DMS 273 (cell line): ENCODE measurements around the gene TRPV6.

ENCODE experiments used
- DNase-seq: peaks from one replicate; lab custom pipeline; 2025; ENCODE audit not compliant: unreplicated experiment; lab: John Stamatoyannopoulos, UW

The TRPV6 gene

DNA sequence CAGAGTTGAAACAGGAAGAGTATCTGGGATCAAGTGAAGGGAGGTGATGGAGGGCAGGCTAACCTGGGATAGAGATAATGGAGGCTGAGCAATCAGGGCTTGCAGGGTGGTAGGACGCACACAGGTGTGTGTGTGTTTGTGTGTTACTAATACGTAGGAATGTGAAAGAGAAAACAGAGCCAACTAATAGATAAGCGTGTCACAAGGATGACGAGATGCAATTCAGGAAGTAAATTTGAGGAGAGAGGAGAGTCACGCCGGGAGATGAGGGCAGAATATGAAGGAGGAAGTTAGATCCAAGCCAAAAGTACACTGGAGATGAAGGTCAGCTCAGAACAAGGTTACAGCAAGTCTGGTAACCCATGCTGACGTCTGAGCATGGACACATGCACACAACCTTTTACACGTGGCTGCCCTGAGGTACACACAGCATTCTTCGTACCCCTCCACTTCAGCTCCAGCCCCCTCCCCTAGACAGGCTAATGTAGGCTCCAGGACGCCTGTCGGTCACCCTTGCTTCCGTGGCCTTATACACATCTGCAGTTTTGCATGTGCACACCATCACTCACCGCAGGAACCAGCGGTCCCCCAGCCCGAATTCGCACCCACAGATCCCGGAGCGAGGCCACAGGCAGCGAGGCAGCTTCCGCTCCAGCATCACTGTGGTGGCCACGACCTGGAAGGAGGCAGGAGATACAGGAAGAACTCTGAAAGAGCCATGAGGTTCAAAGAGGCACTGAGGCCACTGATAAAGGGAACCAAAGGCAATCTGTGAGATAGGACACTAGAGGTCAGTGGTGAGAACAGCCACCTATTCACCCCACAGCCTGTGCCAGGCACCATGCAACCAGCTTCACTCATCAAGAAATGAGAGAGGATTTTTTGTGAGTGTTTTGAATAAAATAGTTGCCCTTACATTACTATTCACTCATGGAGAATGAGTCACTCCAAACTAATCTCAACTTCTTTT lies 23.7 kb upstream of the TRPV6 start:
- DNase-seq, result peak; percentile 17

DNA sequence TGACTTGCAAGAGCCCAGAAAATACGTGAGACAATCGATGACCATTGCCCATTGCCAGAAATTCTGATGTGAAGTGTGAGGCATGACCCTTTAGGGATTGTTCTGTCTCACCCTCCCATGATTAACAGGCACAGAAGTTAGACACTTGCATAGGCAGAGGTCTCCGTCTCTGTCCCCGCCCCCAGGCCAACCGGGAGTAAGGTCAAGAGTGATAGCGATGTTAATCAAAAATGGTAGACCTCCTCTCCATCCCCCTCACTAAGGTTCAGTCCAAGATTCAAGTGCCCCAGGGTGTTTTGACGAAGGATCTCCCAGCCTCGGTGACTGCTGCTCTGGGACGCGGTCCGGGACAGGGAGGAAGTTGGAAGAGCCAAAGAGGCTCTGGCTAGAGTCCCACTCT lies 22.7 kb upstream of the TRPV6 start:
- no peak for DNase-seq

DNA sequence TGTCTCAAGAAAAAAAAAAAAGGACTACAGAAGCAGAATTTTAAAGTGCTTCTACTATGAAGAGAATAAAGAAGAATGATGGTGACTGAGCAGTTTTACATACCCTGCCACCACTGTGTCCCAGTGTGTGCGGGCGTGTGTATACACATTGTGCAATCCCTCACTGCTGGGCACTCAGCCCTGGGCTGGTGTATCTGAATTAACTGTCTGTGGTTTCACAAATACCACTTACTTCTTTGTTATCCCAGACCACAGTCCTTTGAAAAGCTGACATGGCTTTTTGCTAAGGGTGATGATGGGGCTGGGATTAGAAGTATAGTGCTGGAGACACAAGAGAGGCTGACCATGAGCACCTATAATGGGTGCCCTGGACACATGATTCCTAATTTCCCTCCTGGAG lies 21.1 kb upstream of the TRPV6 start:
- DNase-seq, result no peak

DNA sequence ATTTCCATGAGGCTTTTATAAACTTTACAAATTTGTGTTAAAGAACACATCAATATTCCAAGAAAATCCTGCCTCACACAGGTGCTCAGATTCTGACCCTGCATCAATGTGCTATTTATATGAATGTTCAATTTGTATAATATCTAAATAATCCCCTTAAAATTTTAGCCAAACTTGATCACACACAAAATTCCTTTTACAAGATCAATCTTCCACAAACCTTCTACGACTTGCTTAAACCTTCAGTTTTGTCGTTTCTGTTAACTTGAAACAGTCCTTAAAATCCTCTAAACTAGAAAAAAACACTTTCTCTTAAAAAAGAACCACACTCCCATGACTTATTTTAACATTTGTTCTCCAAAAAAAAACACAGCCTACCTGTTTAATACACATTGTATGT lies 20.2 kb upstream of the TRPV6 start:
- DNase-seq, result no peak

DNA sequence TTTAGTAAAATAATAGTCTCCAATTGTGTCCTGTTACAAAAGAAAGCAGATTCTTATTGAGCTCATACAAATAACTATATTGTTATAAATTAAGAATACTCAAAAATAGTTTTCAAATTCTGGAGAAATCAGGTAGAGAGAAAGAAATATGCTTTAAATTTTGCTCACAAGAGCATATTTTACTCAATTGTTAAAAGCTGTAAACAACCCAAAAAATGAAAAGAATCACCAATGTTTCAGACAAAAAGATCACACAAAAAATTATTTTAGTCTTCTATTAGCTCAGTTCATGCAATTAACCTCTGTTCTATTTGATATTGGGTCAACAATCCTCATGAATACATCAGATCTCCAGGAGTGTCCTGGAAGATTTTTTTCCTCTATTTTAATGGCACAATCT lies 18.6 kb upstream of the TRPV6 start:
- no peak for DNase-seq

DNA sequence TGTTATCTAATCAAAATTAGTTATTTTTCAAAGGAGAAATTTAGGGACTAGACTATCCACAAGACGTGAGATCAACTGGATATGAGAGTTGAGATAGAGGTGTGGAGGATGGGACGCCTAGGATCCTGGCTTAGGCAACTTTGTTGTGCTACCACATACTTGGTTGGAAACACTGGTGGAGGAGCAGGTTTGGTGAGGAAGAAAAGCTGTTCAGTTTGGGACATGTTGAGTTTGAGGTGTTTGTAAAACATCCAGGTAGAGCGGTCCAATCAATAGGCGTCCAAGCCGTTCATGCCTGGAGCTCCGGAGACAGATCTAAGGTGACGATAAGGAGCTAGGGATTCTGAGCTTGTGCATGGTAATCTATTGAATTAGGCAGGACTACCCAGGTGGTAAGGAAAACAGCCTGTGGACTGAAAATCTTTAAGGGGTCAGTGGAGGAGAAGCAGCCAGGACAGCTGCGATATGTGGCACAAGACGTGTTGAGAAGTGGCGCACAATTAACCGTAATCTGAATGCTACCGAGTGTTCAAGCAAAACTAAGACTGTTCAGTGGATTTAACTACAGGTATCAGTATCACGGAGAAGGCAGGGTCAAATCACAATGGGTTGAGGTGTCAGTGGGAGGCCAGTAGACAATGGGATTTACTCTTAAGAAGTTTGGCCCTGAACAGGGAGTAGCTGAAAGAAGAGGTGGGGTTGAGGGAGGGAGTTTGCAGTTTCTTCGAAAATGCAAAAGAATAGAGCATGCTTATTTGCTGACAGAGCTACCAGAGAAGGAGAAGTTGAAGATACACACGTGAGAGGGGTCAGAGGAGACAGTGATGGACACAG lies 16.1 kb upstream of the TRPV6 start:
- DNase-seq, result no peak

DNA sequence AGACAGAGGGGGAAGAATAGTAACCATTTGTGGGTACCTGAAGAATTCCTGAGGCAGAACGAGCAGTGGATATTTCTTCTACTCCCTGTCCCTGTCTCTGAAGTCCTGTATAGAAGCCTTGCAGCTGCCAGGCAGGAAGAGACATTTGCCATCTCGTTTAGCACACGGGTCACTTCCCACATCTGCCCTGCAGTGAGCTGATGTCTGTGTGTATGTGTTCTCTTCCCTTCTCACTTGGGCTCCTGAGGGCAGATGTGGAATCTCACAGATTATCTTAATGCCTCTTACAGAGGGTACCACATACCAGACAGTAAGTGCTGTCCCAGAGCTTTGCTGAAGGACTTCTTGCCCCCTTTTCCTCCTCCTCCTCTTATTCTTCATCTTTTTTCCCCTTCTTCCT lies 14.1 kb upstream of the TRPV6 start:
- no peak for DNase-seq

DNA sequence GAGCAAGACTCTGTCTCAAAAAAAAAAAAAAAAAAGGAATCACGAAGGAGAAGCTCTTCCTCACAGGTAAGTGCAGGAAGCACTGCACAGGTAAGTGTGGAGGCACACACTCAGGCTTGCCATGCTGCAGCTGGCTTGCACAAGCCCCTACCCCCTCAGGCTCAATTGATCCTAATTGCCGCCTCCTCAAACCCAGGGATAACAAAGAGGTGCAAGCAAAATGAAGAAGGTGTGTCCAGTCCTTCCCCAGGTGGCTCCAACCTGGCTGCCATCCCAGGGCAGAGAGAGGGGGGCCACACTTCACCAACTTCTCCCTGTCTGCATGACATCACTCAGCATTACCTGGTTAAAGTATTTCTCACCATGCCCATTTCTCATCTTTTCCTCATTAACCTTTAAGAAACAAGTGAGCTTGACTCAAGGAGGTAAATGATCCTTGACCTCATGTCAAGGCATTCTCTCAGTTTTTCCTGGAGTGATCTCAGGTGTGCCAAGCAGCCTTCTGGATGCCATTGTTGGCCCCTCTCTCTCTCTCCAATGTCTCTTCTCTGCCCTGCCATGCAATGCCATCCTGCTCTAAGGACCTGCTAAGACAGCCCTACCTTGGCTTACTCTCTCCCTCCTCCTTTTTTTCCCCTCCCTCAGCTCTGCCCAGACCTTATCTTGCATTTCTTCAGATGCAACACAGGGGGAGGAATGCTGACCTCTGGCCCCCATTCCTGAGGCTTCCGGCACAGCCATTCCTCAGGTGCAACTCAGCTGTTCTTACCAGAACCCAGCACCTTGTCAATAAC lies 13.0 kb upstream of the TRPV6 start:
- no peak for DNase-seq

DNA sequence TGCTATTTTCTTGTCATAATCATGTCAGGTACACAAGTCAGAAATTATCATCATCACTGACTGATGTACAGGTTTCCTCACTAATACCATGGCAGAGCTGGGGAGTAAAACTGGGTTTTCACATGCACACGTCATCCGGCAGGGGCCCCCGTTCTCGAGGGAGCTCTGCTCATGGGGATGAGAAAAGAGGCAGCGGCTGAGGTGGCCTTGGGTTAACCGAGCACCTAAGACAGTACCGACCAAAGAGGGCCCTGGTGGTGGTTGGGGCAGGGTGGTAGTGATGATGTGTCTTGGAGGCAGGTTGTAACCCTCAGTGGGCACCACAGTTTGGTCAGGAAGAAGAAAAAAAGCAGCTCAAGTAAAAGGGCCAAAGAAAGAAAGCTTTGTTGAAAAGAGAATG lies 12.1 kb upstream of the TRPV6 start:
- no peak for DNase-seq

DNA sequence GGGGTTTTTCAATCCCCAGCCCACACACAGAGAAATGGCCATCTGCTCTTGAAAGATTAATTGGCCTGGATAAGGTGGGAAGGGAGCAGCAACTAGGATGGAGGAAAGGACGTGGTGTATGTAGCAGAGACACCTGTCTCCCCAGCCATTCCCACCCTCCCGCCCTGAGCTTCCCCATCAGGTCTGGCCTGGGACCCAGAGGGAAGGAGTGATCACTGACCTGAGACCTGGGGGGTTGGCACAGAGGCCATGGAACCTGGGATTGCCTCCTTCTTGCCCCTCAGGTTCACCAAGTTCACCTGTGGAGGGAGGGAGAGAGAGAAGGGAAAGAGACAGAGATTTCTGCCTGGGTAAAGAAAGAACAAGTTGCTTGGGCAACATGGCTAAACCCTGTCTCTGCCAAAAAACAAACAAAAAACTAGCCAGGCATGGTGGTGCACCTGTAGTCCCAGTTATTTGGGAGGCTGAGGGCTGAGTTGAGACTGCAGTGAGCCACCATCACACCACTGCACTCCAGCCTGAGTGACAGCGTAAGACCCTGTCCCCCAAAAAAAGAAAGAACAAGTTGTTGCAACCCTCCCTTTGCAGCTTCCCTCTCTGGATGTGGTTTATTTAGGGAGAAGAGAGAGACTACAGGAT lies 11.3 kb upstream of the TRPV6 start:
- DNase-seq, result no peak

DNA sequence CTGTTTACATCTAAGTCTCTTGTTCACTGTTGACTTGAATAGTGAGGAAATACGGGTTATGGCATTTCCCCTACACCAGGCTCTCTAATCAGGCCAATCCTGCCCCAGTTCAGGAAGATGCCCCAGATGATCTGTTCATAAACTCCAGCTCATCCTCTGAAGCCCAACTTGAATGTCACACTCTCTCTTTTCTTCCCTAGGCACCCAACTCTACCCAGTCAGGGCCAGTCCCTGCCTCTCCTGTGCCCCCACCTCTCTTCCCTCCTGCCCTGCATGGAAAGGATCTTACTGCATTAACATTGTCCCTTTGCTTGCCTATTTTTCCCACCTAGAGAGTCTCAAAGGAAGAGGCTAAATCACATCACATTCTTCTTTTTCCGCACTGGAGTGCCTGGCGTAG lies 10.6 kb upstream of the TRPV6 start:
- DNase-seq, result no peak

DNA sequence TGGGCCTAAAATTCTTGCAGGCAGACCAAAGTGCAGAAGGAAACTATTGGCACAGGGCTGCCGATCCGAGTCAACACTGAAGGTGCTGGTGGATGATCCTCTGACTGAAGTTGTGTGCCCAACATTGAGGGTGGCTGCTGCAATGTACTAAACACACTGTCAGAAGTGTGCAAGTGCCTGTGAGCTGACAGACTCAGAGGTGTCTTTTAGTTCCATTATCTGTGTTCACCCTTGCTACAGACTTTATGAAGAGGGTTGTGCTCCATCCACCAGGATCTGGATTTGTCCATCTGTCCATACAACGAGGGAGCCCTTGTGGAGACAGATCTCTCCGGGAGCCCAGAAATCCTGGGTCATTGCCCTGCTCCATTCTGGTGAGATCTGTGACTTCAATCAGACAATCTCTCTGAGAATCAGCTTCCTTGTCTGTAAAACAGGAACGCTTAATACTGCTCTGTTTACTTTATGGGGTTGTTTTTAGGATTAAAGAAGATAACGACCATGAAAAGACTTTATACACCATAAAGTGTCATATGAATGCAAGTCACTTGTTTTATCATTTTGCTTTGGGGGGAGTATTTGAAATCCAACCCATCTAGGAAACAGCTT lies 9.5 kb upstream of the TRPV6 start:
- no peak for DNase-seq

DNA sequence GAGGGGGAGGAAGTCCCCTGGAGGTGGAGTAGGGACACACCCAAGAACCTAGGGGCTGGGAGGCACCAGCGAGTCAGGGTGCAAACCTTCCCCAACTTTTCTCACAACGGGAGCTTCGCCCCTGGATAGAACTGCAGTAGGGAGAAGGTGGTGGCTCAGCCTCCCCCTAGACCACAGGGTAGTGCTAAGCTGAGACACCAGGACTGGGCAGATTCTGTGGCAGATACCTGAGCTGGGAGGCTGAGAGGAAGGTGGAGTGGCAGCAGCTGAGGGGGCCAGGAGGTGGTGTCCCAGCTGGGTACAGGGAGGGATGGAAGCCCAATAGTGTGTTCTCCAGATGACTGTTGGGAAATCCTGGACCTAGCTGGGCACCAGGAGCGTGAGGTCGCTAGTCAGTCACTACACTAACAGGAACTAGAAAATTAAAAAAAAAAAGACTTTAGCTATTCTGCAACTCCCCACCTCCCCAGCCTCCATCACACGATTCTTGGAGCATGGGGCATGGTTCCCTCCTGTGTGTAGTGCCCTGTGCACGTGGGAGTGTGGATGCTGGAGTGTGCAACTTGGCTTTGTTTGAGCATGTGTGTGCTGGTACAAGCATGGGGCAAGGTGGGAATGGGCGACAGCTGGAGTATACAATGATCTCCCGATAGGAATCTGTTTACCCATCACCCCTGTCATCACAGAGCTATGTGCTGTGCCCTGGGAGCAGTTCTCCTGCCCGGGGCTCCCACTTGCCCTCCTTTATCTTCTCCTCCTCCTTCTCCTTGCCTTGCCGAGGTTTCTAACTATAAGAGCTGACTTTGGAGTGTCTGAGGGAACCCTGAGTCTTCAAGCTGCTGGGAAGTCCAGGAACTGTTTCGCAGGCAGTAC lies 8.8 kb upstream of the TRPV6 start:
- DNase-seq, result no peak

DNA sequence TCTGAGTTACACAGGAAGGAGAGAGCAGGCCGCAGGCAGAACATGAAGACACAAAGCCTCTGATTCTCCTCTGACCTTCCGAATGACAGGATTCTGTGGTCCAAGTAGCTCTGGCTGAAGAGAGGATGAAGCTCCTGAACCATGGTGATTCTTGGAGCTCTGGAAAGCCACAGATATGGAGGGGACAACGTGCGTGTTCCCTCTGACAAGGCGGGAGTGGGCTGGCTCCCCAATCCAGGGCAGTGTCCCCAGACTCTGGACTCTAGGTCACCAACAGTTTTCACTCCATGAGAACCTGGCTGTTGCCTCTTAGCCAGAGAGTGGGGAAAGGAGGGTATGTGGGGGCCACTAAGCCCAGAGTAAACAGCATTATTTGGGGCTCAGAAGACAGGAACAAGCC lies 7.4 kb upstream of the TRPV6 start:
- DNase-seq, result no peak

DNA sequence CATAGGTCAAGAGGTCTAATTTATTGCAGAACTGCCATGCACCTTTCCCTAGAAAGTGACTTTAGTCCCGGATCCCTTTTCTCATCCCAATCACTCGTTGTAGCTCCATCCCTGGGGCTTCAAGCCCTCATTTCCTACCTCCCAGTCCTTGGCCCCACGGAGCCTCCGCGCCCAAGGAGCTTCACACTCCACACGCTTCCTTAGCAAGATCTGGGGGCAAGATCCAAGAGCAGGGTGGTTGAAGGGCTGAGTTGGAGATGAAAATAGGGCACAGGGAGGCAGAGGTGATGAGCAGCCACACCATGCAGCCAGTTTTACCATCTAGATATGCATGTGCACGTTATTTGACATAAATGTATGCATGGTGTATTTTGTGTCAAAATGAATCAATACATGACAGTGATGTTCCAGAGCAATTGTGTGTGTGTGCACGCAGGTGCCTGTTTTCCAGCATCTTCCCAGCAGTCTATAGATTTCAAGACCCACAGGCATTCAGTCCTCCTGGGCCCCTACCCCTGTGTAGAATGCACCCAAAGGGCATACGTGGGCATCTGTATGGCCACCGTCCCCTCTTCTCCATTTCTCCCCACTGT lies 6.0 kb upstream of the TRPV6 start:
- DNase-seq, result no peak

DNA sequence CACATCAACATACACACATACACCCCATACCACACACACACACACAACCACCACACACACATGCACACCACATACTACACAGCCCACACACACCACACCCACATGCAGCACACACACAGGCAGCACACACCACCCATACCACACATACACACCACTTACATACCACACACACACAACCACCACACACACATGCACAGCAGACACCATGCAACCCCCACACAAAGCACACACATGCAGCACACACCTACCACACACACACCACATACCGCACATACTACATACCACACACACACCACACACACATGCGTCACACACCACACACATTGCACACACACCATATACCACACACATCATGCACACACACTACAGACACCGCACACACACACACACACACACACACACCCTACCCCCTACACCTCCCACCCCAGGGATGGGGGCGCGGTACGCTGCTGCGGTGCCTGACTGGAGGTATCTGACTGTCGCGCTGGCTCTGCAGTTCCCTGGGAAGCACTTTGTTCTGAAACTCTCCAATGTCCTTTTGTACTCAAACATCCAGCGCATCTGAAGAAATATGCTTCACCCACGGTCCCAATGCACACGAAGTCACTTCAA lies 5.4 kb upstream of the TRPV6 start:
- DNase-seq, result no peak

DNA sequence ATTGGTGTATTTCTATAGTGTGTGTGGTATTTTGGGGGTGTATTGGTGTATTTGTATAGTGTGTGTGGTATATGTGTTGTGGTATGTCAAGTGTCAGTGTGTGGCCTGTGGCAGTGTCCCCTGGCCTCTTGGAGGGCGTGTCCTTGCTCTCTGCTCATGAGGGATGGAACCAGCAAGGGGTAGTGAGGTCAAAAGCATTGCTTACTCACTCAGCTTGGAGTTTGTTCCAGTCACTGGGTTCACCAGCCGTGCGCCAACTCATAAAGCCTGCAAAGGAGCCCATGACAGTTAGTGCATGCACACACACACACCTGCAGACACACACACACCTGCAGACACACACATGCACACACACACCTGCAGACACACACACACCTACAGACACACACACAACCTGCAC lies 4.3 kb upstream of the TRPV6 start:
- DNase-seq, result no peak

DNA sequence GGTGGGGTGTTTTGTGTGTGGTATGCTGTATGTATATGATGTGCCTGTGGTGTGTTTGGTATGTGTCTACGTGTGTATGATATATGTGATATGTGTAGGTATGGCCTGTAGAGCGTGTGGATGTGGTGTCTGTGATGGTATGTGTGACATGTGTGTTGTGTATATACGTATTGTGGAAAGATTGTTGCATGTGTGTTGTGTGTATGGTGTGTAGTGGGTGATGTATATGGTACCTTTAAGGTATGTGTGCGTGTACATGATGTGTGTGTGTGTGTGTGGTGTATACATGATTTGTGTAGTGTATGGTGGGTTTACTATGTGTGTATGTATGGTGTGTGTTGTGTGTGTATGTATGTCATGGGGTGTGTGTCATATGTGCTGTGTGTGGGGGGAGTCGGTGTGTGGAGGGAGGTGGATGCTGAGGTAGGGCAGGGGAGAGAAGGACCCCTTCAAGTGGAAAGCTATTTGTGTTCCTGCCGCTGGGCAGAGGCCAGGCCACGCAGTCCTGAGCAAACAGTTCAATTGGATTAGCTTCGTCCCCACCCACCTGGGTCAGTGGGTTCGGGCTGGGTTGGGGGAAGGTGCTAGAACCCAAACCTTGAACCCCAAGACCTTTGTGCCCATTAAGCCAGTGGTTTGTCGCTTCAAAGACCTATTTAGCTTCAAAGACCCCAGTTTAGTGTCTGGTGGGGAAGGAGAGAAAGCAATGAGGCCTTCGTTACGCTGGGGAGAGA lies 1.9 kb upstream of the TRPV6 start:
- DNase-seq, result no peak
